A549 (cell line): Measurements from ENCODE around the gene ASCL5. TPM values are rescaled to one million over a fixed set of nuclear protein-coding genes. Genes with fewer than 3 reads are reported as not detected.

Experiments used
- ATAC-seq, 2 experiments: fragments of 200-7000 bp in 1 of 2; fragments of >200 bp in 1 of 2; cut with Nextera tagmentation in 1 of 2; cut with Tn5 transposase in 1 of 2; 3 replicates each; pipeline versions ENCODE4 v1.8.0 to v1.9.1; 2018 to 2020; ENCODE audit warnings: mild to moderate bottlenecking in 1 of 2, moderate library complexity in 1 of 2
- CTCF ChIA-PET: fragments of 300-600 bp; sonication (Branson Sonifier 250); formaldehyde crosslinking; extraction: SDS; loops from one replicate; lab custom pipeline; 2021; ENCODE audit warnings: antibody characterized with exemption, inconsistent platforms; lab: Yijun Ruan, JAX
- POLR2A ChIA-PET: fragments of 350-600 bp; formaldehyde crosslinking; extraction: SDS; loops from one replicate; lab custom pipeline; 2021; ENCODE audit warnings: antibody characterized with exemption, inconsistent platforms; lab: Yijun Ruan, JAX
- DNase-seq, 2 experiments: peaks; one replicate each; pipeline versions ENCODE4 v3.0.0 to v3.0.0-alpha.2; 2011 to 2016; ENCODE audit warnings: low read depth in 1 of 2, low spot score in 1 of 2
- FAIRE-seq: peaks from 2 replicates; lab custom pipeline; 2011; peaks lifted over from hg19 to GRCh38; lab: Jason Lieb, UNC
- H3K27ac ChIP-seq, 2 experiments: fragments of >200 bp; sonication (Bioruptor Twin); formaldehyde crosslinking; 3 replicates each; pipeline ENCODE4 v1.5.1; 2016 to 2017
- H3K4me1 ChIP-seq: fragments of >200 bp; sonication (Bioruptor Twin); formaldehyde crosslinking; 3 replicates; pipeline ENCODE4 v1.6.1; 2016
- H3K4me2 ChIP-seq: fragments of >200 bp; sonication (Bioruptor Twin); formaldehyde crosslinking; 3 replicates; pipeline ENCODE4 v1.6.1; 2016
- H3K4me3 ChIP-seq: fragments of >200 bp; sonication (Bioruptor Twin); formaldehyde crosslinking; 3 replicates; pipeline ENCODE4 v1.5.1; 2016
- H3K9me3 ChIP-seq: fragments of >200 bp; sonication (Bioruptor Twin); formaldehyde crosslinking; 3 replicates; pipeline ENCODE4 v1.6.1; 2016
- BHLHE40 ChIP-seq: IDR thresholded peaks from 2 replicates; pipeline ENCODE4 v1.6.1; 2012; ENCODE audit warnings: low read depth, low read length, inconsistent platforms
- CBX8 ChIP-seq: fragments of 200-600 bp; sonication (generic); IDR thresholded peaks from 2 replicates; pipeline ENCODE4 v1.6.1; 2016
- EHF ChIP-seq: fragments of 250-450 bp; sonication (Bioruptor Pico); IDR thresholded peaks from 2 replicates; pipeline ENCODE4 v1.5.0; 2020; ENCODE audit warnings: mild to moderate bottlenecking
- FOSB ChIP-seq: fragments of 250-450 bp; sonication (Bioruptor Pico); IDR thresholded peaks from 2 replicates; pipeline ENCODE4 v1.5.0; 2020; ENCODE audit warnings: mild to moderate bottlenecking, moderate library complexity
- FOSL2 ChIP-seq, 2 experiments: fragments of 450-650 bp in 1 of 2; fragments of >200 bp in 1 of 2; sonication (Bioruptor Twin) in 1 of 2; formaldehyde crosslinking; IDR thresholded peaks; 2 replicates each; pipeline versions ENCODE4 v1.5.0 to v1.6.1; 2016 to 2020; ENCODE audit warnings: mild to moderate bottlenecking in 1 of 2, moderate library complexity in 1 of 2
- FOXS1 ChIP-seq: fragments of 250-450 bp; sonication (Bioruptor Pico); IDR thresholded peaks from 2 replicates; pipeline ENCODE4 v1.5.0; 2020; ENCODE audit warnings: mild to moderate bottlenecking, moderate library complexity
- HOXB5 ChIP-seq: fragments of 250-450 bp; sonication (Bioruptor Pico); IDR thresholded peaks from 2 replicates; pipeline ENCODE4 v1.5.0; 2020; ENCODE audit warnings: mild to moderate bottlenecking, moderate library complexity
- JUN ChIP-seq, 2 experiments: fragments of >200 bp; sonication (Bioruptor Twin); formaldehyde crosslinking; IDR thresholded peaks; 2 replicates in 1 of 2; 3 replicates in 1 of 2; pipeline ENCODE4 v1.6.1; 2016 to 2017
- JUNB ChIP-seq: fragments of >200 bp; sonication (Bioruptor Twin); formaldehyde crosslinking; IDR thresholded peaks from 2 replicates; pipeline ENCODE4 v1.6.1; 2016
- KDM1A ChIP-seq: fragments of 200-600 bp; sonication (generic); IDR thresholded peaks from 2 replicates; pipeline ENCODE4 v1.6.1; 2016; ENCODE audit warnings: low read depth, mild to moderate bottlenecking
- MAZ ChIP-seq: fragments of 150-350 bp; IDR thresholded peaks from 2 replicates; pipeline ENCODE4 v1.6.1; 2014; ENCODE audit warnings: antibody characterized with exemption, low read depth, low read length, borderline replicate concordance
- MYC ChIP-seq: IDR thresholded peaks from 2 replicates; pipeline ENCODE4 v1.6.1; 2012; ENCODE audit warnings: mild to moderate bottlenecking, inconsistent platforms, low read length, improper control_type of control experiment, borderline replicate concordance
- NFE2L2 ChIP-seq: fragments of 150-350 bp; conservative IDR thresholded peaks from 2 replicates; pipeline ENCODE4 v1.6.1; 2014; ENCODE audit warnings: low read length
- NPAS2 ChIP-seq: fragments of 250-450 bp; sonication (Bioruptor Pico); IDR thresholded peaks from 2 replicates; pipeline ENCODE4 v1.8.0; 2022; ENCODE audit warnings: mild to moderate bottlenecking, moderate library complexity, borderline replicate concordance
- NR3C1 ChIP-seq: fragments of >200 bp; sonication (Bioruptor Twin); formaldehyde crosslinking; IDR thresholded peaks from 3 replicates; pipeline ENCODE4 v1.6.1; 2017
- PHF8 ChIP-seq: fragments of 200-600 bp; sonication (generic); IDR thresholded peaks from 2 replicates; pipeline ENCODE4 v1.6.1; 2016; ENCODE audit warnings: low read depth, mild to moderate bottlenecking, antibody characterized with exemption, moderate library complexity, borderline replicate concordance
- POLR2AphosphoS2 ChIP-seq: conservative IDR thresholded peaks from 2 replicates; pipeline ENCODE4 v1.6.1; 2012; ENCODE audit warnings: low read length, improper control_type of control experiment, inconsistent platforms
- RAD21 ChIP-seq, 2 experiments: fragments of >200 bp in 1 of 2; sonication (Bioruptor Twin) in 1 of 2; formaldehyde crosslinking in 1 of 2; IDR thresholded peaks in 1 of 2; conservative IDR thresholded peaks in 1 of 2; 2 replicates in 1 of 2; 3 replicates in 1 of 2; pipeline ENCODE4 v1.6.1; 2012 to 2018; ENCODE audit warnings: inconsistent platforms in 1 of 2
- RARB ChIP-seq: fragments of 250-450 bp; sonication (Bioruptor Pico); IDR thresholded peaks from 2 replicates; pipeline ENCODE4 v1.8.0; 2021; ENCODE audit warnings: mild to moderate bottlenecking, moderate library complexity
- RFX5 ChIP-seq: fragments of 450-650 bp; IDR thresholded peaks from 2 replicates; pipeline ENCODE4 v1.7.1; 2014; ENCODE audit warnings: antibody characterized with exemption, mild to moderate bottlenecking, moderate library complexity
- RNF2 ChIP-seq: fragments of 200-600 bp; sonication (generic); IDR thresholded peaks from 2 replicates; pipeline ENCODE4 v1.6.1; 2016; ENCODE audit warnings: low read depth, mild to moderate bottlenecking, antibody characterized with exemption, moderate library complexity, borderline replicate concordance
- SMC3 ChIP-seq: fragments of >200 bp; sonication (Bioruptor Twin); formaldehyde crosslinking; IDR thresholded peaks from 3 replicates; pipeline ENCODE4 v1.6.1; 2018; ENCODE audit warnings: inconsistent platforms
- TFCP2L1 ChIP-seq: fragments of 250-450 bp; sonication (Bioruptor Pico); IDR thresholded peaks from 2 replicates; pipeline ENCODE4 v1.5.0; 2021; ENCODE audit warnings: mild to moderate bottlenecking
- TP53 ChIP-seq: fragments of 250-450 bp; sonication (Bioruptor Pico); IDR thresholded peaks from 2 replicates; pipeline ENCODE4 v1.5.0; 2021; ENCODE audit warnings: mild to moderate bottlenecking, moderate library complexity
- ZNF302 ChIP-seq: fragments of 250-450 bp; sonication (Bioruptor Pico); IDR thresholded peaks from 2 replicates; pipeline ENCODE4 v1.9.0; 2021; ENCODE audit warnings: inconsistent platforms, mild to moderate bottlenecking, moderate library complexity
- ZSCAN20 ChIP-seq: fragments of 250-450 bp; sonication (Bioruptor Pico); IDR thresholded peaks from 2 replicates; pipeline ENCODE4 v1.8.0; 2022; ENCODE audit warnings: mild to moderate bottlenecking, moderate library complexity
- WGBS: methylation state at CpG from one replicate; pipeline ENCODE4 v1.1.6; 2017; ENCODE audit errors: missing lambda C conversion rate; 5-methylcytosine and 5-hydroxymethylcytosine counted together
- polyA plus RNA-seq, 4 experiments: library from polyadenylated mRNA; depleted of rRNA in 3 of 4; stranded (reverse); fragments of >200 nt; fragmentation: RNase III in 1 of 4; extraction: RNeasy Plus Mini Kit Qiagen cat#74134 plus additional on column Dnase treatment in 1 of 4; gene quantifications; 2 replicates in 3 of 4; 3 replicates in 1 of 4; pipeline ENCODE4 v1.2.3, GENCODE V29; 2011 to 2017
- TF ChIP-seq, protein P1 (sequence below): fragments of >200 bp; sonication (Bioruptor Twin); formaldehyde crosslinking; IDR thresholded peaks from 2 replicates; pipeline ENCODE4 v1.6.1; 2016
- TF ChIP-seq, protein P2 (sequence below): fragments of >200 bp; sonication (Bioruptor Twin); formaldehyde crosslinking; IDR thresholded peaks from 3 replicates; pipeline ENCODE4 v1.5.1; 2016

Gene ASCL5
- polyA plus RNA-seq, 2 of the 4 experiments (the other 2 are of a cell fraction) = 0.09 TPM; not detected in 1

- FAIRE-seq = no peak
- CTCF ChIA-PET = interaction anchor here (0.7 to 12.4 kb wide), 5 partner anchors 11 to 205 kb away, joined by 3 to 84 read pairs (median 4); partner anchors contain the start of gene CACNA1S
- no peak for ATAC-seq
- Histone ChIP-seq H3K27ac (no peak overlapping the region), H3K4me3 (no peak overlapping the region), H3K4me2 (no peak overlapping the region), H3K9me3 (no peaks in the 10 kb centered on the region), H3K4me1 (no peaks in the 10 kb centered on the region)
- POLR2A ChIA-PET = no interaction called here
- TF ChIP-seq MYC = no peak
- TF ChIP-seq NR3C1 = no peak
- TF ChIP-seq HOXB5 (CRISPR knock-in tag) = no peak
- no peak for TF ChIP-seq POLR2AphosphoS2
- TF ChIP-seq PHF8 = no peak
- TF ChIP-seq, protein P1, sequence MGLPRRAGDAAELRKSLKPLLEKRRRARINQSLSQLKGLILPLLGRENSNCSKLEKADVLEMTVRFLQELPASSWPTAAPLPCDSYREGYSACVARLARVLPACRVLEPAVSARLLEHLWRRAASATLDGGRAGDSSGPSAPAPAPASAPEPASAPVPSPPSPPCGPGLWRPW = no peak
- no peak for TF ChIP-seq RFX5
- TF ChIP-seq FOSB (CRISPR knock-in tag) = no peak
- TF ChIP-seq, protein P2, sequence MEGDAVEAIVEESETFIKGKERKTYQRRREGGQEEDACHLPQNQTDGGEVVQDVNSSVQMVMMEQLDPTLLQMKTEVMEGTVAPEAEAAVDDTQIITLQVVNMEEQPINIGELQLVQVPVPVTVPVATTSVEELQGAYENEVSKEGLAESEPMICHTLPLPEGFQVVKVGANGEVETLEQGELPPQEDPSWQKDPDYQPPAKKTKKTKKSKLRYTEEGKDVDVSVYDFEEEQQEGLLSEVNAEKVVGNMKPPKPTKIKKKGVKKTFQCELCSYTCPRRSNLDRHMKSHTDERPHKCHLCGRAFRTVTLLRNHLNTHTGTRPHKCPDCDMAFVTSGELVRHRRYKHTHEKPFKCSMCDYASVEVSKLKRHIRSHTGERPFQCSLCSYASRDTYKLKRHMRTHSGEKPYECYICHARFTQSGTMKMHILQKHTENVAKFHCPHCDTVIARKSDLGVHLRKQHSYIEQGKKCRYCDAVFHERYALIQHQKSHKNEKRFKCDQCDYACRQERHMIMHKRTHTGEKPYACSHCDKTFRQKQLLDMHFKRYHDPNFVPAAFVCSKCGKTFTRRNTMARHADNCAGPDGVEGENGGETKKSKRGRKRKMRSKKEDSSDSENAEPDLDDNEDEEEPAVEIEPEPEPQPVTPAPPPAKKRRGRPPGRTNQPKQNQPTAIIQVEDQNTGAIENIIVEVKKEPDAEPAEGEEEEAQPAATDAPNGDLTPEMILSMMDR = no peak
- no peak for TF ChIP-seq SMC3
- TF ChIP-seq RAD21 (conservative IDR thresholded peaks at IDR 0.05 in 1 of 2, IDR thresholded peaks at IDR 0.05 in 1 of 2) = no peak
- TF ChIP-seq TP53 = no peak
- no peak for TF ChIP-seq FOXS1
- no peak for TF ChIP-seq EHF (CRISPR knock-in tag)
- TF ChIP-seq TFCP2L1 (CRISPR knock-in tag) = no peak
- TF ChIP-seq NFE2L2 = no peak
- no peak for TF ChIP-seq BHLHE40
- no peak for TF ChIP-seq MAZ
- no peak for TF ChIP-seq KDM1A
- 66% methylated on average over 2 of the region's 2 CpGs for WGBS
- DNase-seq = no peak
Measured at GRCh38 chr1:201095581-201095980, 31.4 kb downstream of the ASCL5 start.

- TF ChIP-seq JUN (IDR thresholded peaks at IDR 0.05) (no peak), CBX8 (no peak), PHF8 (no peak), ZNF302 (no peak), FOSL2 (IDR thresholded peaks at IDR 0.05) (no peak), FOSL2 (CRISPR knock-in tag; IDR thresholded peaks at IDR 0.05) (no peak), RARB (CRISPR knock-in tag) (no peak), HOXB5 (CRISPR knock-in tag) (no peak), TFCP2L1 (CRISPR knock-in tag) (no peak), RFX5 (no peak), EHF (CRISPR knock-in tag) (no peak), ZSCAN20 (CRISPR knock-in tag) (no peak), POLR2AphosphoS2 (no peak), JUNB (no peak), RAD21 (conservative IDR thresholded peaks at IDR 0.05 in 1 of 2, IDR thresholded peaks at IDR 0.05 in 1 of 2) (no peak), RNF2 (no peak), BHLHE40 (no peak), NPAS2 (CRISPR knock-in tag) (no peak)
- TF ChIP-seq, protein P1 = no peak
- TF ChIP-seq, protein P2 = no peak
- 68% methylated on average over 3 of the region's 4 CpGs for WGBS
- POLR2A ChIA-PET = no interaction called here
Measured at GRCh38 chr1:201094832-201095231, 32.2 kb downstream of the ASCL5 start.

More at GRCh38 chr1:201094832-201095231, 32.2 kb downstream of the ASCL5 start:
- no peak for FAIRE-seq
- ATAC-seq = no peak
- DNase-seq = no peak
- Histone ChIP-seq H3K4me1 (no peaks in the 10 kb centered on the region), H3K4me2 (no peak overlapping the region), H3K9me3 (no peaks in the 10 kb centered on the region), H3K27ac (no peak overlapping the region), H3K4me3 (no peak overlapping the region)
- CTCF ChIA-PET = interaction anchor here (1.2 to 12.4 kb wide), 4 partner anchors 10 to 204 kb away, joined by 3 to 84 read pairs (median 24); partner anchors contain the start of gene CACNA1S
